Breast epithelium (tissue), 4 donors: Measurements from ENCODE around the gene AQR. TPM values are rescaled to one million over a fixed set of nuclear protein-coding genes. Genes with fewer than 3 reads are reported as not detected.
"Not testable (repeated sequence)": the region's sequence is repeated elsewhere in the genome, so short reads cannot be mapped to it uniquely, and the experiment has no call there.

Experiments
- DNase-seq, 2 donors: peaks; one replicate each; pipeline ENCODE4 v3.0.0-alpha.2; 2019; ENCODE audit warnings: low spot score in 2 of 2
- H3K27ac ChIP-seq, 2 donors: fragments of 200-600 bp; sonication (generic) in 1 of 2; one replicate each; pipeline ENCODE4 v1.5.1; 2016 to 2019; ENCODE audit warnings: mild to moderate bottlenecking in 1 of 2
- H3K27me3 ChIP-seq, 2 donors: fragments of 200-600 bp; sonication (generic) in 1 of 2; one replicate each; pipeline versions ENCODE4 v1.5.1 to v1.6.0; 2017 to 2019; ENCODE audit warnings: control low read depth in 1 of 2, mild to moderate bottlenecking in 1 of 2
- H3K36me3 ChIP-seq: fragments of 200-600 bp; one replicate; pipeline ENCODE4 v1.5.1; 2019
- H3K4me1 ChIP-seq, 2 donors: fragments of 200-600 bp; sonication (generic); one replicate each; pipeline ENCODE4 v1.5.1; 2016 to 2019; ENCODE audit warnings: control low read depth in 1 of 2
- H3K4me3 ChIP-seq, 3 donors: fragments of 200-600 bp; sonication (generic); 1 replicate in 2 of 3; 2 replicates in 1 of 3; pipeline ENCODE4 v1.5.1; 2016 to 2019; ENCODE audit warnings: mild to moderate bottlenecking in 3 of 3, moderate library complexity in 2 of 3
- H3K9me3 ChIP-seq, 2 donors: fragments of 200-600 bp; sonication (generic) in 1 of 2; one replicate each; pipeline ENCODE4 v1.5.1; 2016 to 2019; ENCODE audit warnings: control low read depth in 1 of 2
- CTCF ChIP-seq, 3 donors: fragments of 450-650 bp; IDR thresholded peaks; one replicate each; pipeline ENCODE4 v1.5.1; 2016 to 2017; ENCODE audit warnings: antibody characterized with exemption in 3 of 3, mild to moderate bottlenecking in 3 of 3, moderate library complexity in 3 of 3
- POLR2A ChIP-seq: fragments of 450-650 bp; IDR thresholded peaks from one replicate; pipeline ENCODE4 v1.6.1; 2016; ENCODE audit warnings: antibody characterized with exemption, mild to moderate bottlenecking, moderate library complexity
- POLR2AphosphoS5 ChIP-seq, 3 donors: sonication (generic); formaldehyde crosslinking; IDR thresholded peaks; one replicate each; pipeline ENCODE4 v1.6.1; 2017; ENCODE audit warnings: antibody characterized with exemption in 3 of 3
- intact Hi-C: fragments of 100-400 bp; cut with DNase I; formaldehyde crosslinking; loops from one replicate; pipeline ENCODE4 v1.15.1; 2023; ENCODE audit warnings: low total_unique reads
- total RNA-seq, 3 donors: library from RNA; depleted of rRNA; stranded (reverse); fragments of >200 nt; gene quantifications; one replicate each; pipeline ENCODE4 v1.1.0, GENCODE V29; 2016

Gene AQR
- total RNA-seq, 3 donors from 2014 or later: 23.0 to 51.4 (median 34.4) TPM

GRCh38 chr15:34943711-34944110, 25.8 kb downstream of the AQR start:
- Histone ChIP-seq H3K36me3 (no peaks in the 10 kb centered on the region), H3K27me3 (no peaks in the 10 kb centered on the region), H3K4me3 (no peak overlapping the region), H3K4me1 (no peaks in the 10 kb centered on the region), H3K9me3 (no peaks in the 10 kb centered on the region), H3K27ac (no peak overlapping the region)
- DNase-seq: no peak
- intact Hi-C loops: no loop called here
- TF ChIP-seq POLR2AphosphoS5 (IDR thresholded peaks at IDR 0.05) (no peak), POLR2A (no peak), CTCF (IDR thresholded peaks at IDR 0.05) (no peak)

- H3K27me3 ChIP-seq, H3K9me3 ChIP-seq, H3K4me1 ChIP-seq, intact Hi-C loops, H3K27ac ChIP-seq, H3K36me3 ChIP-seq, DNase-seq, H3K4me3 ChIP-seq: not testable (repeated sequence)
Observed at GRCh38 chr15:34943264-34943663, 26.3 kb downstream of the AQR start.

GRCh38 chr15:34942363-34942762, 27.2 kb downstream of the AQR start:
- Histone ChIP-seq H3K27me3 (no peaks in the 10 kb centered on the region), H3K9me3 (no peaks in the 10 kb centered on the region), H3K27ac (no peak overlapping the region), H3K4me1 (no peaks in the 10 kb centered on the region), H3K4me3 (no peak overlapping the region), H3K36me3 (no peaks in the 10 kb centered on the region)
- intact Hi-C loops: no loop called here
- DNase-seq: no peak
- no peak for TF ChIP-seq CTCF (IDR thresholded peaks at IDR 0.05)
- TF ChIP-seq POLR2A: no peak
- no peak for TF ChIP-seq POLR2AphosphoS5 (IDR thresholded peaks at IDR 0.05)

GRCh38 chr15:34941831-34942230, 27.7 kb downstream of the AQR start:
- no peaks in the 10 kb centered on the region for H3K36me3 ChIP-seq
- intact Hi-C loops: no loop called here
- no peaks in the 10 kb centered on the region for H3K4me1 ChIP-seq
- H3K9me3 ChIP-seq: no peaks in the 10 kb centered on the region
- no peak overlapping the region for H3K4me3 ChIP-seq
- DNase-seq: no peak
- H3K27ac ChIP-seq: no peak overlapping the region
- H3K27me3 ChIP-seq: no peaks in the 10 kb centered on the region
- TF ChIP-seq POLR2AphosphoS5 (IDR thresholded peaks at IDR 0.05) (no peak), CTCF (IDR thresholded peaks at IDR 0.05) (no peak), POLR2A (no peak)

GRCh38 chr15:34941185-34941698, 28.3 kb downstream of the AQR start:
- Histone ChIP-seq H3K4me1 (no peaks in the 10 kb centered on the region), H3K27ac (no peak overlapping the region), H3K9me3 (no peaks in the 10 kb centered on the region), H3K27me3 (no peaks in the 10 kb centered on the region), H3K4me3 (no peak overlapping the region), H3K36me3 (no peaks in the 10 kb centered on the region)
- DNase-seq: no peak
- TF ChIP-seq POLR2A (no peak), CTCF (IDR thresholded peaks at IDR 0.05) (no peak), POLR2AphosphoS5 (IDR thresholded peaks at IDR 0.05) (no peak)
- intact Hi-C loops: no loop called here

- H3K9me3 ChIP-seq: no peaks in the 10 kb centered on the region
- H3K4me3 ChIP-seq: no peak overlapping the region
- no peak overlapping the region for H3K27ac ChIP-seq
- H3K4me1 ChIP-seq: no peaks in the 10 kb centered on the region
- H3K36me3 ChIP-seq: peaks cover 10% of the 10 kb centered on the region
- intact Hi-C loops: no loop called here
- H3K27me3 ChIP-seq: no peaks in the 10 kb centered on the region
- TF ChIP-seq POLR2A: no peak
- TF ChIP-seq POLR2AphosphoS5 (IDR thresholded peaks at IDR 0.05): no peak
- no peak for TF ChIP-seq CTCF (IDR thresholded peaks at IDR 0.05)
- no peak for DNase-seq
Observed at GRCh38 chr15:34933432-34933975, 36.0 kb downstream of the AQR start.

GRCh38 chr15:34928349-34928748, 41.2 kb downstream of the AQR start:
- intact Hi-C loops, H3K36me3 ChIP-seq: not testable (repeated sequence)

More at GRCh38 chr15:34928349-34928748, 41.2 kb downstream of the AQR start:
- H3K27me3 ChIP-seq, H3K9me3 ChIP-seq, H3K4me1 ChIP-seq, H3K27ac ChIP-seq, H3K4me3 ChIP-seq, DNase-seq: not testable (repeated sequence)
